ENCODE data around the gene C21orf58. TPM values are rescaled to one million over a fixed set of nuclear protein-coding genes. Genes with fewer than 3 reads are reported as not detected.
A peak's percentile ranks its signal among the peaks of the same experiment; 100 is the strongest.
"Not testable (repeated sequence)": the region's sequence is repeated elsewhere in the genome, so short reads cannot be mapped to it uniquely, and the experiment has no call there.

Gene C21orf58
- 10.3 and 12.1 TPM in 2 replicates for total RNA-seq

DNA sequence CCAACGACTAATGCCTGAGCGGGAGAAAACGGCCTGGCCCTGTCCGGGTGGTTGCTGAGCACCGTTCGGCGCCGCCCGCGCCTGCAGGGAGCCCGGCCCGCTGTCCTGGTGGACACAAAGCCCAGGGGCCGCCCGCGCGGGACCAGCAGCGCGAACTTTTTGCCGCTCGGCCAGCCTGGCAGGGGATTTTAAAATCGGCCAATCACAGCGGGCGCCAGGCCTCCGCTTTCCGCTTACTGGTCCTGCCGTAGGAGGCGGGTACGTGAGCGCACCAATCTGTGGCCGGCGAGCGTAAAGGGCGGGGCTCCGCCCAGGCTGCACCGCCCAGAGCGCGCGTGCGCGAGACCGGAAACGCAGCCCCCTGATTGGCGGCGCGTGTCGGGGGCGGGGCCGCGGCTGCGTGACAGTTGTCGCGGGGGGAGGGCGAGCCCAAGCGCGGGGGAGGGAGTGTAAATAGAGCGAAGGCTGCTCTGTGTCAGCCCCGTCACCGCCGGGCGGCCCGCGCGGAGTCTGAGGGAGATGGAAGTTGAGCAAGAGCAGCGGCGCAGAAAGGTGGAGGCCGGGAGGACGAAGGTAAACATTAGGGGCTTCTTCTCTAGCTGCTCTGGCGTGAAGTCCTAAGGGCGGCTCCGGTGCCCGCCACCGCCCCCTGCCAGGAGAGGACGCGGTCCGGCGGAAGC lies at the start of gene C21orf58, which contains the start of gene PCNT:
C21orf58 (minus strand) TSS at position 161 of the 680 bp plus-strand sequence. CDS start 1,132 bp downstream, outside the sequence.
PCNT (plus strand) TSS at position 447 of the 680 bp plus-strand sequence; CDS start at position 520, 73 bp downstream.
- H3K4me3 ChIP-seq (ENCODE audit: low read depth, low read length): peak within 1 kb of the TSS; percentile 100
- TF ChIP-seq, protein P1, sequence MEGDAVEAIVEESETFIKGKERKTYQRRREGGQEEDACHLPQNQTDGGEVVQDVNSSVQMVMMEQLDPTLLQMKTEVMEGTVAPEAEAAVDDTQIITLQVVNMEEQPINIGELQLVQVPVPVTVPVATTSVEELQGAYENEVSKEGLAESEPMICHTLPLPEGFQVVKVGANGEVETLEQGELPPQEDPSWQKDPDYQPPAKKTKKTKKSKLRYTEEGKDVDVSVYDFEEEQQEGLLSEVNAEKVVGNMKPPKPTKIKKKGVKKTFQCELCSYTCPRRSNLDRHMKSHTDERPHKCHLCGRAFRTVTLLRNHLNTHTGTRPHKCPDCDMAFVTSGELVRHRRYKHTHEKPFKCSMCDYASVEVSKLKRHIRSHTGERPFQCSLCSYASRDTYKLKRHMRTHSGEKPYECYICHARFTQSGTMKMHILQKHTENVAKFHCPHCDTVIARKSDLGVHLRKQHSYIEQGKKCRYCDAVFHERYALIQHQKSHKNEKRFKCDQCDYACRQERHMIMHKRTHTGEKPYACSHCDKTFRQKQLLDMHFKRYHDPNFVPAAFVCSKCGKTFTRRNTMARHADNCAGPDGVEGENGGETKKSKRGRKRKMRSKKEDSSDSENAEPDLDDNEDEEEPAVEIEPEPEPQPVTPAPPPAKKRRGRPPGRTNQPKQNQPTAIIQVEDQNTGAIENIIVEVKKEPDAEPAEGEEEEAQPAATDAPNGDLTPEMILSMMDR (conservative IDR thresholded peaks at IDR 0.05; ENCODE audit: low read depth, low read length): no peak
- DNase-seq (ENCODE audit: low read depth): peak; percentile 71

GRCh38 chr21:46372947-46373346 lies 49.3 kb upstream of the C21orf58 start:
- not testable (repeated sequence) for DNase-seq (ENCODE audit: low read depth); H3K4me3 ChIP-seq (ENCODE audit: low read depth, low read length)

- no peak overlapping the region for H3K4me3 ChIP-seq (ENCODE audit: low read depth, low read length)
- TF ChIP-seq, protein P1 (conservative IDR thresholded peaks at IDR 0.05; ENCODE audit: low read depth, low read length): no peak
- DNase-seq (ENCODE audit: low read depth): no peak
Observed at GRCh38 chr21:46372014-46372485, 48.4 kb upstream of the C21orf58 start.

- H3K4me3 ChIP-seq (ENCODE audit: low read depth, low read length): no peak overlapping the region
- DNase-seq (ENCODE audit: low read depth): no peak
- TF ChIP-seq, protein P1 (conservative IDR thresholded peaks at IDR 0.05; ENCODE audit: low read depth, low read length): no peak
Observed at GRCh38 chr21:46371204-46372013, 47.7 kb upstream of the C21orf58 start.

- H3K4me3 ChIP-seq (ENCODE audit: low read depth, low read length): no peak overlapping the region
- TF ChIP-seq, protein P1 (conservative IDR thresholded peaks at IDR 0.05; ENCODE audit: low read depth, low read length): no peak
- no peak for DNase-seq (ENCODE audit: low read depth)
Observed at GRCh38 chr21:46369520-46370235, 46.0 kb upstream of the C21orf58 start.

GRCh38 chr21:46368533-46369285 lies 45.0 kb upstream of the C21orf58 start:
- no peak overlapping the region for H3K4me3 ChIP-seq (ENCODE audit: low read depth, low read length)
- TF ChIP-seq, protein P1 (conservative IDR thresholded peaks at IDR 0.05; ENCODE audit: low read depth, low read length): no peak
- DNase-seq (ENCODE audit: low read depth): no peak

Measured in epithelial cell of proximal tubule (primary cell).